Endothelial cell of umbilical vein (primary cell): ENCODE measurements around the gene NKX3-2. TPM values are rescaled to one million over a fixed set of nuclear protein-coding genes. Genes with fewer than 3 reads are reported as not detected.

Experiments used
- BruUV-seq: library from RNA; stranded (reverse); fragments of 400-500 nt; replicated peaks from 2 replicates; lab custom pipeline; 2021; lab: Mats Ljungman, UMichigan
- CTCF ChIA-PET: fragments of 300-600, 350-600 bp; sonication (Branson Sonifier 250); formaldehyde crosslinking; loops from one replicate; lab custom pipeline; 2021; ENCODE audit warnings: antibody characterized with exemption, inconsistent platforms; lab: Charles Lee
- POLR2A ChIA-PET: fragments of 300-600, 350-600 bp; sonication (Branson Sonifier 250); formaldehyde crosslinking; loops from one replicate; lab custom pipeline; 2021; ENCODE audit warnings: antibody characterized with exemption, inconsistent platforms; lab: Charles Lee
- DNase-seq: peaks from one replicate; pipeline ENCODE4 v3.0.0-alpha.2; 2011; ENCODE audit warnings: low read depth, low spot score
- FAIRE-seq: peaks from 2 replicates; lab custom pipeline; 2011; peaks lifted over from hg19 to GRCh38; lab: Jason Lieb, UNC
- H2AFZ ChIP-seq: 2 replicates; pipeline ENCODE4 v1.6.0; 2012; ENCODE audit warnings: low read depth, low read length, control low read depth, inconsistent platforms
- H3K27ac ChIP-seq: 2 replicates; pipeline ENCODE4 v1.5.1; 2011; ENCODE audit warnings: low read depth, mild to moderate bottlenecking, control low read depth, low read length, moderate library complexity; ENCODE audit not compliant: insufficient read depth
- H3K27me3 ChIP-seq, 2 experiments: 2 replicates each; pipeline versions ENCODE4 v1.6.0 to v1.6.1; 2011; ENCODE audit warnings: low read length in 2 of 2, mixed read lengths in 1 of 2; ENCODE audit not compliant: control insufficient read depth in 2 of 2, insufficient read depth in 2 of 2
- H3K36me3 ChIP-seq, 2 experiments: 2 replicates in 1 of 2; 3 replicates in 1 of 2; pipeline ENCODE4 v1.5.1; 2011; ENCODE audit warnings: low read length in 2 of 2, mild to moderate bottlenecking in 1 of 2, moderate library complexity in 1 of 2; ENCODE audit not compliant: control insufficient read depth in 2 of 2, insufficient read depth in 2 of 2; ENCODE audit errors: extremely low read depth in 1 of 2
- H3K4me1 ChIP-seq: 3 replicates; pipeline ENCODE4 v1.5.1; 2011; ENCODE audit warnings: mild to moderate bottlenecking, low read length; ENCODE audit not compliant: control insufficient read depth, insufficient read depth; ENCODE audit errors: extremely low read depth
- H3K4me2 ChIP-seq: 2 replicates; pipeline ENCODE4 v1.6.1; 2011; ENCODE audit warnings: low read length, control low read depth, mixed read lengths; ENCODE audit not compliant: insufficient read depth
- H3K4me3 ChIP-seq, 3 experiments: fragments of 200-600 bp in 1 of 3; sonication (generic), shearing (Covaris generic) in 1 of 3; replicated peaks in 1 of 3; 2 replicates each; pipeline ENCODE4 v1.5.1; 2011 to 2016; ENCODE audit warnings: control low read depth in 3 of 3, low read length in 3 of 3, mild to moderate bottlenecking in 2 of 3, inconsistent platforms in 1 of 3, low read depth in 1 of 3, moderate library complexity in 1 of 3; ENCODE audit not compliant: insufficient read depth in 1 of 3
- H3K79me2 ChIP-seq: 2 replicates; pipeline ENCODE4 v1.6.0; 2012; ENCODE audit warnings: low read length, inconsistent platforms; ENCODE audit not compliant: control insufficient read depth, insufficient read depth
- H3K9ac ChIP-seq: replicated peaks from 2 replicates; pipeline ENCODE3; 2011; ENCODE audit warnings: low read length, control low read depth; ENCODE audit not compliant: insufficient read depth; ENCODE audit errors: extremely low read depth
- H3K9me1 ChIP-seq: replicated peaks from 3 replicates; pipeline ENCODE4 v1.6.0; 2011; ENCODE audit warnings: mild to moderate bottlenecking, low read length; ENCODE audit not compliant: control insufficient read depth, insufficient read depth; ENCODE audit errors: extremely low read depth
- H3K9me3 ChIP-seq: replicated peaks from 2 replicates; pipeline ENCODE4 v1.5.1; 2012; ENCODE audit warnings: low read length, inconsistent platforms; ENCODE audit not compliant: control insufficient read depth, insufficient read depth
- H4K20me1 ChIP-seq: replicated peaks from 2 replicates; pipeline ENCODE3; 2011; ENCODE audit warnings: mild to moderate bottlenecking, low read length; ENCODE audit not compliant: control insufficient read depth, insufficient read depth; ENCODE audit errors: extremely low read depth
- EZH2 ChIP-seq: IDR thresholded peaks from 2 replicates; pipeline ENCODE4 v1.6.1; 2012; ENCODE audit warnings: borderline replicate concordance, low read depth, mild to moderate bottlenecking, moderate library complexity, low read length, inconsistent platforms; ENCODE audit not compliant: severe bottlenecking
- FOS ChIP-seq: IDR thresholded peaks from 2 replicates; pipeline ENCODE4 v1.6.1; 2011; ENCODE audit warnings: mild to moderate bottlenecking, low read length, moderate library complexity, borderline replicate concordance; ENCODE audit not compliant: insufficient read depth
- GATA2 ChIP-seq: IDR thresholded peaks from 2 replicates; pipeline ENCODE4 v1.7.0; 2011; ENCODE audit warnings: low read depth, mild to moderate bottlenecking, moderate library complexity, mixed read lengths, low read length; ENCODE audit not compliant: insufficient read length, insufficient read depth
- JUN ChIP-seq: IDR thresholded peaks from 2 replicates; pipeline ENCODE4 v1.6.1; 2011; ENCODE audit warnings: borderline replicate concordance, low read depth; ENCODE audit not compliant: insufficient read length, insufficient read depth
- MYC ChIP-seq: IDR thresholded peaks from one replicate; pipeline ENCODE4 v1.6.1; 2011; ENCODE audit warnings: mild to moderate bottlenecking, low read depth, low read length
- POLR2A ChIP-seq: IDR thresholded peaks from 2 replicates; pipeline ENCODE4 v1.6.1; 2012; ENCODE audit warnings: low read depth, mild to moderate bottlenecking, control low read depth, low read length
- POLR2AphosphoS5 ChIP-seq: IDR thresholded peaks from 2 replicates; pipeline ENCODE4 v1.6.1; 2012; ENCODE audit warnings: low read depth, mild to moderate bottlenecking, control low read depth, low read length, moderate library complexity; ENCODE audit not compliant: insufficient read depth
- dilution Hi-C: fragments of 300-500 bp; cut with MboI; formaldehyde crosslinking; loops from one replicate; pipeline ENCODE4 v1.15.0; 2019; ENCODE audit warnings: low sequenced_read_pairs; ENCODE audit not compliant: extremely low pct_ligation_motif_present
- intact Hi-C: fragments of 100-400 bp; cut with micrococcal nuclease; formaldehyde crosslinking; loops from one replicate; pipeline ENCODE4 v1.10.0; 2022
- polyA plus RNA-seq, 4 experiments: library from polyadenylated mRNA; depleted of rRNA in 3 of 4; stranded (reverse) in 3 of 4; unstranded in 1 of 4; fragments of >200 nt; gene quantifications; 2 replicates each; pipeline versions ENCODE4 v1.2.1 to v1.2.3, GENCODE V29; 2011 to 2012; ENCODE audit warnings: missing spikeins in 1 of 4
- total RNA-seq: library from RNA; stranded (reverse); gene quantifications from 2 replicates; pipeline ENCODE4 v1.2.3, GENCODE V29; 2021
- TF ChIP-seq, protein P1 (sequence below), 2 donors: IDR thresholded peaks; 1 replicate in 1 of 2; 2 replicates in 1 of 2; pipeline ENCODE4 v1.5.1; 2011; ENCODE audit warnings: low read length in 2 of 2, mild to moderate bottlenecking in 2 of 2, moderate library complexity in 2 of 2, control low read depth in 1 of 2, inconsistent platforms in 1 of 2, low read depth in 1 of 2; ENCODE audit not compliant: insufficient read depth in 1 of 2; ENCODE audit errors: extremely low read depth in 1 of 2
- TF ChIP-seq, protein P2 (sequence below): IDR thresholded peaks from 2 replicates; pipeline ENCODE4 v1.6.1; 2011; ENCODE audit not compliant: insufficient read depth, insufficient read length

The NKX3-2 gene
- total and polyA plus RNA-seq, 2 donors (not counting 3 experiments of a cell fraction or from before 2014, with no cell fraction given) = not detected

DNA sequence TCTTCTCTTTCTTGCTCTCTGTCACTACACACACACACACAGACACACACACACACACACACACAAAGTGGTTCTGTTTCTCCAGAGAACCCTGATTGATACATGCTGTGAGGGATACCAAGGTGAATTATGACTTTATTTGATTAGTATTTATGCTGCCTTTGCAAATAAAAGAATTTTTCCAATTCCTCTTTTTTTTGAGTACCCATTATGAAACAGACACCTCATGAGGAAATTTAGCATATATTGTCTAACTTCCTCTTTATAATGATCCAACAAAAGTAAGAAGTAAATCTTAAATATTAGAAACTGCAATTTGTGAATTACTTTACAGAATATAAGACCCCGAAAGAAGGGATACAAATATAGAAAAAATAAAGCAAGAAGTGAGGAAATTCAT lies 45.8 kb downstream of the NKX3-2 start:
- Histone ChIP-seq H3K36me3 (no peaks in the 10 kb centered on the region), H3K27me3 (peaks cover 9 to 35% of the 10 kb centered on the region in 2 experiments), H2AFZ (no peak overlapping the region), H3K79me2 (no peaks in the 10 kb centered on the region), H3K9ac (no peak overlapping the region), H3K9me1 (no peaks in the 10 kb centered on the region), H3K4me2 (no peak overlapping the region), H4K20me1 (no peaks in the 10 kb centered on the region), H3K4me1 (no peaks in the 10 kb centered on the region), H3K27ac (no peak overlapping the region), H3K4me3 (no peak overlapping the region), H3K9me3 (no peaks in the 10 kb centered on the region)
- intact Hi-C loops = no loop called here
- ChIA-PET POLR2A (no interaction called here), CTCF (no interaction called here)
- no peak for TF ChIP-seq FOS
- no peak for TF ChIP-seq EZH2
- no peak for TF ChIP-seq POLR2A
- no peak for TF ChIP-seq GATA2
- TF ChIP-seq, protein P1, sequence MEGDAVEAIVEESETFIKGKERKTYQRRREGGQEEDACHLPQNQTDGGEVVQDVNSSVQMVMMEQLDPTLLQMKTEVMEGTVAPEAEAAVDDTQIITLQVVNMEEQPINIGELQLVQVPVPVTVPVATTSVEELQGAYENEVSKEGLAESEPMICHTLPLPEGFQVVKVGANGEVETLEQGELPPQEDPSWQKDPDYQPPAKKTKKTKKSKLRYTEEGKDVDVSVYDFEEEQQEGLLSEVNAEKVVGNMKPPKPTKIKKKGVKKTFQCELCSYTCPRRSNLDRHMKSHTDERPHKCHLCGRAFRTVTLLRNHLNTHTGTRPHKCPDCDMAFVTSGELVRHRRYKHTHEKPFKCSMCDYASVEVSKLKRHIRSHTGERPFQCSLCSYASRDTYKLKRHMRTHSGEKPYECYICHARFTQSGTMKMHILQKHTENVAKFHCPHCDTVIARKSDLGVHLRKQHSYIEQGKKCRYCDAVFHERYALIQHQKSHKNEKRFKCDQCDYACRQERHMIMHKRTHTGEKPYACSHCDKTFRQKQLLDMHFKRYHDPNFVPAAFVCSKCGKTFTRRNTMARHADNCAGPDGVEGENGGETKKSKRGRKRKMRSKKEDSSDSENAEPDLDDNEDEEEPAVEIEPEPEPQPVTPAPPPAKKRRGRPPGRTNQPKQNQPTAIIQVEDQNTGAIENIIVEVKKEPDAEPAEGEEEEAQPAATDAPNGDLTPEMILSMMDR (IDR thresholded peaks at IDR 0.05; ENCODE audit: extremely low read depth in 1 of 2, insufficient read depth in 1 of 2, low read depth in 1 of 2, low read length in 2 of 2) = no peak
- no peak for TF ChIP-seq JUN
- no peak for TF ChIP-seq POLR2AphosphoS5
- no peak for TF ChIP-seq MYC
- TF ChIP-seq, protein P2, sequence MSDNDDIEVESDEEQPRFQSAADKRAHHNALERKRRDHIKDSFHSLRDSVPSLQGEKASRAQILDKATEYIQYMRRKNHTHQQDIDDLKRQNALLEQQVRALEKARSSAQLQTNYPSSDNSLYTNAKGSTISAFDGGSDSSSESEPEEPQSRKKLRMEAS = no peak
- dilution Hi-C loops = no loop called here
- FAIRE-seq (no peak), DNase-seq (no peak)
- BruUV-seq = no TSS peak
